G401 (cell line): Measurements from ENCODE around the gene METTL9. TPM values are rescaled to one million over a fixed set of nuclear protein-coding genes. Genes with fewer than 3 reads are reported as not detected.
"Not testable (repeated sequence)": the region's sequence is repeated elsewhere in the genome, so short reads cannot be mapped to it uniquely, and the experiment has no call there.

Experiments used
- DNase-seq: peaks from one replicate; pipeline ENCODE4 v3.0.0-alpha.2; 2015; ENCODE audit warnings: low spot score
- in situ Hi-C: cut with HindIII; loops from 2 replicates; pipeline ENCODE4 v1.10.0; 2016; ENCODE audit warnings: low sequenced_read_pairs, mixed read lengths
- total RNA-seq: library from RNA; depleted of rRNA; stranded (reverse); fragments of >200 nt; shearing (Covaris generic); gene quantifications from 2 replicates; pipeline ENCODE4 v1.2.3, GENCODE V29; 2014

METTL9 gene
- total RNA-seq, 1 experiment from 2014 or later: 334 TPM

GRCh38 chr16:21568502-21569189 lies 30.7 kb upstream of the METTL9 start:
- in situ Hi-C loops: no loop called here
- DNase-seq: no peak

DNA sequence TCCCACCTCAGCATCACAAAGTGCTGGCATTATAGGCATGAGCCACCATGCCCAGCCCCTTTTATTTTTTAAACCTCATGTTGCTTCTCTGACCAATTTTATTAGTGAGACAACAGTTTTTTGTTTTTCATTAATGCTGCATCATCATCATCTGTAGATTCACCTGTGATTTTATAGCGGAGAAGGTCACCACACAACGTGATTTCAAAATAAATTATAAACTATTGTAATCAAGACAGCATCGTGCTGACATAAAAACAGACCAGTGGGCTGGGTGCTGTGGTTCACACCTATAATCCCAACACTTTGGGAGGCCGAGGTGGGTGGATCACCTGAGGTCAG lies 28.7 kb upstream of the METTL9 start:
- in situ Hi-C loops: no loop called here
- no peak for DNase-seq

DNA sequence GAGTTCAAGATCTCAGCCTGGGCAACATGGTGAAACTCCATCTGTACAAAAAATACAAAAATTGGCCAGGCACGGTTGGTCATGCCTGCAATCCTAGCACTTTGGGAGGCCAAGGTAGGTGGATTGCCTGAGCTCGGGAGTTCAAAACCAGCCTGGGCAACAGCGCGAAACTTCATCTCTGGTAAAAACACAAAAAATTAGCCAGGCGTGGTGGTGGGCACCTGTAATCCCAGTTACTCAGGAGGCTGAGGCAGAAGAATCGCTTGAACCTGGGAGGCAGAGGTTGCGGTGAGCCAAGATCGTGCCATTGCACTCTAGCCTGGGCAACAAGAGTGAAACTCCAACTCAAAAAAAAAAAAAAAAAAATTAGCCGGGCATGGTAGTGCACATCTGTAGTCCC lies 25.9 kb upstream of the METTL9 start:
- in situ Hi-C loops, DNase-seq: not testable (repeated sequence)

GRCh38 chr16:21574372-21574771 lies 25.0 kb upstream of the METTL9 start:
- no peak for DNase-seq
- in situ Hi-C loops: no loop called here

DNA sequence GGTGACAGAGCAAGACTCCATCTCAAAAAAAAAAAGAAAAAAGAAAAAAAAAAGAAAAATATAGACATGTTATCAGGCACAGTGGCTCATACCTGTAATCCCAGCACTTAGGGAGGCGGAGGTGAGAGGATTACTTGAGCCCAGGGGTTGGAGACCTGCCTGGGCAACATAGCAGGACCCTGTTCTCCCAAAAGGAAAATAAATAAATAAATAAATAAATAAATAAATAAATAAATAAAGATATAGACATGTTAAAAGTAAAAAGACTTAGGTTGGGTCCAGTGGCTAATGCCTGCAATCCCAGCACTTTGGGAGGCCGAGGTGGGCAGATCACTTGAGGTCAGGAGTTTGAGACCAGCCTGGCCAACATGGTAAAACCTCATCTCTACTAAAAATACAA lies 23.1 kb upstream of the METTL9 start:
- in situ Hi-C loops, DNase-seq: not testable (repeated sequence)

- in situ Hi-C loops, DNase-seq: not testable (repeated sequence)
Measured at GRCh38 chr16:21577487-21577886, 21.9 kb upstream of the METTL9 start.

- in situ Hi-C loops: not testable (repeated sequence)
Measured at GRCh38 chr16:21578311-21578710, 21.1 kb upstream of the METTL9 start.

DNA sequence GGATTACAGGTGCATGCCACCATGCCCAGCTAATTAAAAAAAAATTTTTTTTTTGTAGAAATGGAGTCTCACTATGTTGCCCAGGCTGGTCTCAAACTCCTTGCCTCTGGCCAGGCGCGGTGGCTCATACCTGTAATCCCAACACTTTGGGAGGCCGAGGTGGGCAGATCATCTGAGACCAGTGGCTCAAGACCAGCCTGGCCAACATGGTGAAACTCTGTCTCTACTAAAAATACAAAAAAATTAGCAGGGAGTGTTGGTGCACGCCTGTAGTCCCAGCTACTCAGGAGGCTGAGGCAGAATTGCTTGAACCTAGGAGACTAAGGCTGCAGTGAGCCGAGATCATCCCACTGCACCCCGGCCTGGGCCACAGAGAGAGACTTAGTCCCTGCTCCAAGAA lies 19.2 kb upstream of the METTL9 start:
- DNase-seq, in situ Hi-C loops: not testable (repeated sequence)

More at GRCh38 chr16:21578311-21578710, 21.1 kb upstream of the METTL9 start:
- not testable (repeated sequence) for DNase-seq

DNA sequence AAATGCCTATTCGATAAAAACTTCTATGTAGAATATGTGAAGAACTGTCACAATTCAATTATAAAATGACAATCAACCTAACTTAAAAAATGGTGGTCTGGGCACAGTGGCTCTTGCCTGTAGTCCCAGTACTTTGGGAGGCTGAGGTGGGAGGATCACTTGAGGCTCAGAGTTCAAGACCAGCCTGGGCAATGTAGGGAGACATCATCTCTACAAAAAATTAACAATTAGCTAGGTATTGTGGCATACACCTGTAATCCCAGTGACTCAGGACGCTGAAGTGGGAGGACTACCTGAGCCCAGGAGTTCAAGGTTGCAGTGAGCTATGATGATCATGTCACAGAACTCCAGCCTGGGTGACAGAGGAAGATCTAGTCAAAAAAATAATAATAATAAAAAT lies 18.6 kb upstream of the METTL9 start:
- DNase-seq: no peak
- in situ Hi-C loops: no loop called here

DNA sequence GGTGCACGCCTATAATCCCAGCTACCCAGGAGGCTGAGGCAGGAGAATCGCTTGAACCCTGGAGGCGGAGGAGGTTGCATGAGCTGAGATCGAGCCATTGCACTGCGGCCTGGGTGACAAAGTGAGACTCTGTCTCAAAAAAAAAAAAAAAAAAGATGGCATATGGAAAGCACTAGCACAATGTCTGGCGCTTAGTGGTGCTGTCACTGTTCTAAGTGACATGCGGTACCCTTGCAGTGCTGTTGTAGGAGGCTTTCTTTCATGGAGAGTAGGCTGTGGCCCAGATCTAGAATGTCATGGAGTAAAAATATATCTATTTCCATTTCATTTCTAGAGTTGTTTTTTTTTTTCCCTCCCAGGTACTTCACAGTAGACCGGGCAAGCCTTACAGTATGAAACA lies 14.6 kb upstream of the METTL9 start:
- in situ Hi-C loops: no loop called here
- DNase-seq: no peak

GRCh38 chr16:21588593-21588992 lies 10.8 kb upstream of the METTL9 start:
- in situ Hi-C loops, DNase-seq: not testable (repeated sequence)

DNA sequence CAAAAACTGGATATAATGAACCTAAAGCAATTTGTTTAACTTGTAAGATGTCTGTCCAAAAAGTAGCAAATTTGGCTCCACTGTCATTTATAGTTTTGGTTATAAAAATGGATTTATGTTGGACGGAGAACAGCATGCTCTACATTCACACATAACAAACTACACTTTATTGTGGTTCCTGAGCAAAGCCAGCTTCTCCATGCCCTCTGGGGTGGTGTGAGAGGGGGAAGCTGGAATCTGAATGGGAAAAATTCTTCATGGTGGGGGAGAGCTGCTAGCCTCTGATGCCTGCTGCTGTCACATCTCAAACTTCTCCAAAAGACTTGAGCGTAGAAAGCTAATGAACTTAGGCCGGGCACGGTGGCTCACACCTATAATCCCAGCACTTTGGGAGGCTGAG lies 9.8 kb upstream of the METTL9 start:
- in situ Hi-C loops: no loop called here

DNA sequence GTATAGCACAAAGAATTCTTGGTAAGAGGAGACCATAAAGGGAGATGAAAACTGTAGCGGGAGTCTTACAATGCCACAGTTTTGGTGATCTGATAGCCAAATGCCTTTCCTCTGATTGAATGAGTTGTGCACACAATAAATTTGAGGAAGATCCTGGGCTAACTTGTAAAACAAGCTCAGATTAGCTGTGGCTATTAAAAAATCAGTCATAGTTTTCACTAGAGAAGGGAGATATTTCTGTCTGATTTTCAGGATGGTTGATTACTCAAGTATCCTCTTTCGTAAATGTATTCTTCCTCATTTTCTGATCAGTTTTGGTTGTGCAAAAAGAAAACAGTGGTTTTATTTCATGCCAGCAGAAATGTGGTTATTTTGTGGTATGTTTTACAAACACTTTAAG lies 9.1 kb upstream of the METTL9 start:
- in situ Hi-C loops: no loop called here
- no peak for DNase-seq

More for the DNA sequence above, 9.8 kb upstream of the METTL9 start:
- DNase-seq: no peak

- no peak for DNase-seq
- in situ Hi-C loops: no loop called here
Measured at GRCh38 chr16:21590796-21591195, 8.6 kb upstream of the METTL9 start.

DNA sequence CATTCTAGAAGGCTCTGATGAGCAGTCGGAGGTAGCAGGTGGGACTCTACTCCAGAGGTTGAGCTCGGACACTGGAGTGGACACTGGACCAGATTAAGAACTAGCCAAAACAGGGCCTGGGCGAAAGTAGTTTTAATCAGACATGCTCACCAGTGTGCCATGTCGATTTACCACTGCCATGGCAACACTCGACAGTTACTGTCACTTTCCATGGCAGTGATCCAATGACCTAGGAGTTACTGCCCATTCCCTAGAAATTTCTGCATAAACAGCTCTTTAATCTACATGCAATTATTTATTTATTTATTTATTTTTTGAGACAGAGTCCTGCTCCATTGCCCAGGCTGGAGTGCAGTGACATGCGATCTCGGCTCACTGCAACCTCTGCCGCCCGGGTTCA lies 7.2 kb upstream of the METTL9 start:
- no peak for DNase-seq
- in situ Hi-C loops: no loop called here

DNA sequence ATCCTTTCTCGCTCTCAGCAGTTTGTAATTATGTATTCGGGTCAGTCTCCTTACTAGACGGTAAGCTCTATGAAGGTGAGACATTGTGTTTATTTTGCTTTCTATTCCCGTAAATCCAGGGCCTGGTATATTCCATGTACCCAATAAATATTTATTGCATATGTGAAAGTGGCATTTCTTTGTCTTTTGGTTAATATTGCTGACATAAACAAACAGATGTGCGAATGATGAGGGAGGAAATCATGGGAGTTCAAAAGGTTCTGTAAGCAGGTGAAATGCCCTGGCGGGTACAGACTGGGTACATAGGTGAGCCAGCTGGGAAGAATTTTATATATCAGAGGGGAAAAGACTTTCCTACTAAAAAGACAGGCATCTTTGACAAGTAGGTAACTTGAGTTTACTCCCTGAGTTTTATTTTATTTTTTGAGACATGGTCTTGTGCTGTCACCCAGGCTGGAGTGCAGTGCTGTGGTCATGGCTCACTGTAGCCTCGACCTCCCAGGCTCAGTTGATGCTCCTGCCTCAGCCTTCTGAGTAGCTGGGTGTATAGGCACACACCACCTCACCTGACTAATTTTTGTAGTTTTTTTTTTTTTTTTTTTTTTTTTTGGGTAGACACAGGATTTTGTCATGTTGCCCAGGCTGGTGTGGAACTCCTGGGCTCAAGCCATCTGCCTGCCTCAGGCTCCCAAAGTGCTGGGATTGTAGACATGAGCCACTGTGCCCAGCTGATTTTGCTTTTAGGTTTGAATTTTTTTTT lies 5.7 kb upstream of the METTL9 start:
- DNase-seq: peak; percentile 23
- in situ Hi-C loops: no loop called here

DNA sequence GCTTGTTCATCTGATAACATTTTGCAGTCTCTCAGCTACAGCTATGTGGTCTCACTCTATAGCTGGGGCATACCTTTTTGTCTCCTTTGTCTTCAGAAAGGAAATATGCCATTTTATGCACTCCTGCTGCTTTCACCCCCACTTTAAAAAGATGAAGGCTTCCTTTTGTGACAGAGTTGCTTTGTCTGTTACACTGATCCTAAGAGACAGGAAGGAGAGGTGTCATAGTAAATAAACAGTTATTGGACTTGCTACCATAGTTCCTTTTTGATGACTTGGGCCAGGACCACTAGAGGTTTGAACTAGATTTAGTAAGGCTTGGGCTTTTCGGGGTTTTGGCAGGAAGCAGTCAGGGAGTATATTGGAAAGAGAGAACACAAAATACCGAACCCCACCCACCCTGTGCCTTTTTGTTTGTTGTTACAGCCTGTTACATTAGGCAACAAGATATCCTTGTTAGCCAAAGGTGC lies 1.8 kb upstream of the METTL9 start:
- in situ Hi-C loops: no loop called here
- no peak for DNase-seq

DNA sequence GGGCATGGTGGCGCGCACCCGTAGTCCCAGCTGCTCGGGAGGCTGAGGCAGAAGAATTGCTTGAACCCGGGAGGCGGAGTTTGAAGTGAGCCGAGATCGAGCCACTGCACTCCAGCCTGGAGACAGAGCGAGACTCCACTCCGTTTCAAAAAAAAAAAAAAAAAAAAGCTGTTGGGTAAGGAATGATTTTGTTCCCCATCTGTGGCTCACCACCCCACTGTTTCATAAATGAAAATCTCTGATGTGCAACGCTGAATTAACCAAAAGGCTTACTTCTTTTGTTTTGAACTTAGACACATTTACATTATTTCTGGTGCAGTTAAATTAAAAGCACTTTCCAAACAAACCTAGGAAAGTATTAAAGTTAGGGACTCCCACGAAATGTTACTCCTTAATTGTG lies 1.2 kb upstream of the METTL9 start:
- DNase-seq: no peak
- in situ Hi-C loops: no loop called here

GRCh38 chr16:21598701-21599121 lies 666 bp upstream of the METTL9 start:
- in situ Hi-C loops: no loop called here
- DNase-seq: no peak

DNA sequence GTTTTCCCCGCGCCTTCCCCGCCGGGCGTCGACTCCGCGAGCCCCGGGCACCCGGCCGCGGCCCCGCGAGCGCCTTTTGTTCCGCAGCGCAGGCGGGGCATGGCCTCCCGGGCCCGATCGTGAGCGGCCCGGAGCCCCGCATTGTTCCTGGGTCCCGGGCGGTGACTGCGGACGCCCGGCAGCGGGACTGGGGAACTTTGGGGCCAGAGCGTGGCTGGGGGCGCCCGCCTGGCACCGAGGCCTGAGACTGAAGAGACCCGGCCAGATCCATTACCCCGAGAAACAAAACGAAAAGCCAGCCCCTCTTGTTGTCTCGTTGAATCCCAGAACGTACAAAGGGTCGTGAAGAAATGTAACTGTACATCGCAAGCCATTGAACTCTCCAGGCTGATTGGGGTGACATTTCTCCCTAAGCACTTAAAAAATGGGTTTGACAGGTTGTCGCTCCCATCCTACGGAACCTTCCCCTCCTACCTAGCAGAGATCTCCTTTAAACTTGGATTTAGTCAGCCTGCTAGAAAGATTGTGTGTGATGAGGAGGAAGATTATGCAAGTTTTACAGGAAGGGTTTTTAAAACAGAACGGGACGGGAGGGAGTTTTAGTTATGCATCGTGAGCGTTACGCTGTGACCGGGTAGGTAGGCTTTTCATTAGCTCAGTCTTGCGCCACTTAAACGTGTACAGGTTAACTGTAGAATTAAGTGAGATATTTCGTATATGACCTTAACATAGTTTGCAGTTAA lies 825 bp downstream of the METTL9 start:
- in situ Hi-C loops: no loop called here
- DNase-seq: peak; percentile 37
